BLaER1 (cell line): ENCODE results near the gene PTPRH.
"Not testable (repeated sequence)": the region's sequence is repeated elsewhere in the genome, so short reads cannot be mapped to it uniquely, and the experiment has no call there.

Source experiments
- H3K27ac ChIP-seq: shearing (Covaris generic); formaldehyde crosslinking; 2 replicates; pipeline ENCODE4 v1.8.1; 2022
- H3K27me3 ChIP-seq: shearing (Covaris generic); formaldehyde crosslinking; 2 replicates; pipeline ENCODE4 v1.8.1; 2022
- H3K36me3 ChIP-seq: shearing (Covaris generic); formaldehyde crosslinking; 2 replicates; pipeline ENCODE4 v1.8.1; 2022
- H3K4me1 ChIP-seq: shearing (Covaris generic); formaldehyde crosslinking; 2 replicates; pipeline ENCODE4 v1.8.1; 2022
- H3K4me2 ChIP-seq: shearing (Covaris generic); formaldehyde crosslinking; 2 replicates; pipeline ENCODE4 v1.8.1; 2022
- H3K4me3 ChIP-seq: shearing (Covaris generic); formaldehyde crosslinking; 2 replicates; pipeline ENCODE4 v1.8.1; 2022
- H3K9ac ChIP-seq: shearing (Covaris generic); formaldehyde crosslinking; 2 replicates; pipeline ENCODE4 v1.8.1; 2022
- H3K9me3 ChIP-seq: shearing (Covaris generic); formaldehyde crosslinking; 2 replicates; pipeline ENCODE4 v1.8.1; 2022
- H4K20me1 ChIP-seq: shearing (Covaris generic); formaldehyde crosslinking; 2 replicates; pipeline ENCODE4 v1.8.1; 2022
- Cebpa-rat ChIP-seq: shearing (Covaris generic); IDR thresholded peaks from 2 replicates; pipeline ENCODE4 v1.8.1; 2022

The PTPRH gene

DNA sequence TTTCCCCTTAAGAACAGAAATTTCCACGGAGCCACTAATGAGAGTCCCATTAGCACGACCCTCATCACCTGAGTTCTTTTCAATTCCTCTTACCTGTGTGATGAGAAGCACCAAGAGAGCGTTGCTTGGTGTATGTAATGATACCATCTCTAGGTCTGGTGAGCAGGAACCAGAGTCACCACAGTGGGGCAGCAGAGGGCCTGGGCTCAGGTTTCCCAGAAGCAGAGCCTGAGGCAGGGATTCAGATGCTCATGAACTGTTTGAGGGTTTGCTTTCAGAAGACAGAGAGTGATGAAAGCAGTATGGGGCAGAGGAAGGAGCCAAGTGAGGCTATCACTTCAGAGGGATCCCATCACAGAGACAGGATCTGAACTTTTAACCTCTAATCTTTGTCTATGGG is 3.1 kb upstream of the PTPRH start:
- no peak overlapping the region for H3K4me2 ChIP-seq
- H3K27me3 ChIP-seq, result 0 out of 2 replicates have a peak, but pooled peaks cover 4% of the 10 kb centered on the region
- no peak for TF ChIP-seq Cebpa-rat
- H4K20me1 ChIP-seq, result peaks cover 11% of the 10 kb centered on the region
- H3K36me3 ChIP-seq, result no peaks in the 10 kb centered on the region
- no peak overlapping the region for H3K27ac ChIP-seq
- H3K4me3 ChIP-seq, result no peak overlapping the region
- peaks cover 18% of the 10 kb centered on the region for H3K9me3 ChIP-seq
- H3K4me1 ChIP-seq, result peaks cover 14% of the 10 kb centered on the region
- no peak overlapping the region for H3K9ac ChIP-seq

DNA sequence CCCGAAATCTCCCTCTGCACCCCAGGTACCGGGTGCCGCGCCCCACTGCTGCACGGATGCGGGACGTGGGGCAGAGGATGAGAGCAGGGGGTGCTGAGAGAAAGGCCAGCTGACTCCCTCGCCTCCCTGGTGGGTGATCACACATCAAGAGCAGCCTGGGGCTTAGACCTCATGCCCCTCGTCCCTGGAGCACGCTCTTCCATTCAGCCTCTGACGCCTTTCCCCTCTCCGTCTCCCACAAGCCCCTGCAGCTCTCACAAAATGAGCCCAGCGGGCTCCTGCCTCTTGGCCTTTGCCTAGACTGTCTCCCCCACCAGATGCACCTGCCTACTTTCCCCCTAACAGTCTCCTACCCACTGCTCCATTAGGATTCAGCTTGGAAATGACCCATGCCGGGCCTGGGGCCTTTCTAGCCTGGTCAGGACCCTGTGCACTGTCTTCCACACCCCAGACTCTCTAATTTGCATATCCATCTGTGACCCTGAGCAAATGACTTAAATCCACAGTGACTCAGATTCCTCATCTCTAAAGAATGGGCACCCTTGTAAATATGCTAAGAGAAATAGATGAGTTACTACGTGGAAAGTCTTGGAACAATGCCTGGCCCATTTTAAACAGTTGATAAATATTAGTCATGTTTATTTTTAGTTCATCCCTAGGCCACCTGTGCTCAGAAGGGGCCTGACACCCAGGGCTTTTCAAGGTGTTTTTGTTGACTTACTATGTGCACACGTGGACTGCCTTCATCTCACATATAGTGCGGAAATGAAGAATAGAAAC is 582 bp upstream of the PTPRH start:
- Histone ChIP-seq H3K4me1 (peaks cover 7% of the 10 kb centered on the region), H3K27me3 (no peaks in the 10 kb centered on the region), H3K9me3 (peaks cover 18% of the 10 kb centered on the region), H3K9ac (no peak overlapping the region), H3K4me3 (no peak overlapping the region), H3K36me3 (no peaks in the 10 kb centered on the region), H3K4me2 (no peak overlapping the region), H4K20me1 (no peaks in the 10 kb centered on the region), H3K27ac (no peak overlapping the region)
- TF ChIP-seq Cebpa-rat, result no peak

DNA sequence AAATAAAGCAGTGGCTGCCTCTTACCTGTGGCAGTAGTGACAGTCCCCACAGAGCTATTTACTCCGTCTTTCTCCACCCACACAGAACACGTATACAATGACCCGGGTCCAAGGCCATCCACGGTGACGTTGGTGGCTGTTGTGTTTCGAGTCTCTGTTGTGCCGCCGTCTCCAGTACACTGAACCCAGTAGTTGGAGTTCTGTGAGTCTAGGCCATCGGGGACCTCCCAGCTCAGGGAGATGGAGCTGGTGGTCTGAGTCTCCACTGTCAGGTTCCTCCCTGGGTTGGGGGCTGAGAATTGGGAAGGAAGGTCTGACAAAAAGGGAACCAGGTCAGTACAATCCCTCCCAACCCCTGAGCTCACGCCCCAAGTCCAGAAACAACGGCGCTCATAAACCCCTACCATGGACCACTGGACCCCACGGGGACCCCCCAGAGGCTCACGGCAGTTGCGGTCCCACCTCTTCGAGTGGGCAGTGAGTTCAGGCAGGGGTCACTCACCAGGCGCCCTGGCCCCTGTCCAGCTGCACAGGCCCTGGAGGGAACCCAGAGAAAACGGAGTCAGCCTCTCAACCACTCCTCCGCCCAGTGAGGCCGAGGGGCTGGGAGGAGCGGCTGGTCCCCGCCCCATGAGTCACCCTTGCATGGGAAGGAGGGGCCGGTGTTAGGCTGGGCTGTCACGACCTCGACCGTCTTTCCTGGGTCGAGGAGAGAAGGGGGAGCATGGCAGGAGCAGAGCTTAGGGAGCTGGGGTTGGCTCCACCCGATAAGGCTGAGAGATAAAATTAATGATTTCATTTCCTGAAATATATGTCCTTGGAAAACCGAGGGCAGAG is 2.4 kb downstream of the PTPRH start:
- Histone ChIP-seq H3K9ac (no peak overlapping the region), H3K27me3 (no peaks in the 10 kb centered on the region), H3K4me1 (peaks cover 14% of the 10 kb centered on the region)

DNA sequence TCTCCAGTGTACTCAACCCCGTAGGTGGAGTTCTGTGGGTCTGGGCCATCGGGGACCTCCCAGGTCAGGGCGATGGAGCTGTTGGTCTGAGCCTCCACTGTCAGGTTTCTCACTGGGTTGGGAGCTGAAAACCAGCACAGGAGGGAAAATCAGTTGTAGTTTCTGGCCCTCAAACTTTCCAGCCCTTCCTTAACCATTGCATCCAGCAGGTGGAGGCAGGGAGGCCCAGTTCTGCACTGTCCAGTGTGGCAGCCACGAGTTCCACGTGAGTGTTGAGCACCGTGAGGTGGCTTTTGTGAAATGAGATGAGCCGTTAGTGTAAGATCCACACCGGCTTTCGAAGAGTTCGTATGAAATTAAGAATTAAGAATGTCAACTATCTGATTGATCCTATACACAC is 7.1 kb downstream of the PTPRH start:
- H3K4me1 ChIP-seq, result peaks cover 13% of the 10 kb centered on the region
- H3K27ac ChIP-seq, H3K4me3 ChIP-seq, H3K27me3 ChIP-seq, H3K9me3 ChIP-seq, H3K36me3 ChIP-seq, H3K4me2 ChIP-seq, H4K20me1 ChIP-seq, H3K9ac ChIP-seq: not testable (repeated sequence)

More for the DNA sequence above, 2.4 kb downstream of the PTPRH start:
- no peak overlapping the region for H3K4me3 ChIP-seq
- no peaks in the 10 kb centered on the region for H4K20me1 ChIP-seq
- H3K9me3 ChIP-seq, result no peaks in the 10 kb centered on the region
- no peaks in the 10 kb centered on the region for H3K36me3 ChIP-seq
- peak overlapping the region; percentile 53 for H3K4me2 ChIP-seq
- TF ChIP-seq Cebpa-rat, result no peak
- H3K27ac ChIP-seq, result no peak overlapping the region

DNA sequence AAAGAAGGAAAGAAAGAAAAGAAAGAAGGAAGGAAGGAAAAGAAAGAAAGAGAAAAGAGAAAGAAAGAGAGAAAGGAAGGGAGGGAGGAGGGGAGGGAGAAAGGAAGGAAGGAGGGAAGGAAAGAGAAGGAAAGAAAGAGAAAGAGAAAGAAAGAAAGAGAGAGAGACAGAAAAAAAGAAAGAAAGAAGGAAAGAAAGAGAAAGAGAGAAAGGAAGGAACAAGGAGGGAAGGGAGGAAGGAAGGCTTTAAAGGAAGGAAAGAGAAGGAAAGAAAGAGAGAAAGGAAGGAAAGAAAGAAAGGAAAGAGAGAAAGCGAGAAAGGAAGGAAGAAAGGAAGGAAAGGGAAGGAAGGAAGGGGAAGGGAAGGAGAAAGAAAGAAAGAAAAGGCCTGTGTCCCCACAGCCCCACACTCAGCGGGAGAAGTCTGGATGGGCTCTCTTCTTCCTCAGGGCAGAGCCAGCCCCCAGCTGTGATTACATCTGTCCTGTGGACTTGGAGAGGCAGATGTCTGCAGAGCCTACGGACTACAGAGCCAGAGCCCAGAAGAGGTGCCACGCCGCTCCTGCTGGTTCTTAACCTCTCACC is 9.6 kb downstream of the PTPRH start:
- H3K27me3 ChIP-seq, result no peaks in the 10 kb centered on the region
- H3K9ac ChIP-seq, result no peak overlapping the region
- no peak overlapping the region for H3K4me3 ChIP-seq
- no peaks in the 10 kb centered on the region for H3K9me3 ChIP-seq
- no peak for TF ChIP-seq Cebpa-rat
- no peaks in the 10 kb centered on the region for H4K20me1 ChIP-seq
- H3K36me3 ChIP-seq, result no peaks in the 10 kb centered on the region
- H3K4me1 ChIP-seq, result peaks cover 8% of the 10 kb centered on the region; the same call in 1 of the 2 replicates
- no peak overlapping the region for H3K27ac ChIP-seq
- no peak overlapping the region for H3K4me2 ChIP-seq

DNA sequence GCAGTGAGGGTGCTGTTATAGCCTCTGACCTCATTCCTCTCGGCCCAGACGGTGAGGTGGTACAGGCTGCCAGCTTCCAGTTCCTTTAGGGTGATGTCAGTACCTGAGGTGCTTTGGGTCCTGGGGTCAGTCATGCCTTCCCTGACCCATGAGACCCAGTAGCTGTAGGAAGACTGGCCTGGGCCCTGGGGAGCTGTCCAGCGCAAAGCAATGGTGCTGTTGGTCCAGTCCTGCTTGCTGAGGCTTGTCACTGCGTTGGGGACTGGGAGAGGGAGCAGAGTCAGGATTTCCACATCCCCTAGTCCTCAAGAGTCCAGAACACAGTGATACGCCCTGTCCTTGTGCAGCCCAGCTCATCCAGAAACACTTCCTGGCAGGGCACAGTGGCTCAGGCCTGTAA is 10.7 kb downstream of the PTPRH start:
- H4K20me1 ChIP-seq, result no peaks in the 10 kb centered on the region
- TF ChIP-seq Cebpa-rat, result no peak
- no peak overlapping the region for H3K4me2 ChIP-seq
- H3K36me3 ChIP-seq, result no peaks in the 10 kb centered on the region
- H3K4me3 ChIP-seq, result no peak overlapping the region
- no peaks in the 10 kb centered on the region for H3K27me3 ChIP-seq
- no peak overlapping the region for H3K9ac ChIP-seq
- H3K4me1 ChIP-seq, result peaks cover 7% of the 10 kb centered on the region; the same call in 1 of the 2 replicates
- H3K27ac ChIP-seq, result no peak overlapping the region
- no peaks in the 10 kb centered on the region for H3K9me3 ChIP-seq

DNA sequence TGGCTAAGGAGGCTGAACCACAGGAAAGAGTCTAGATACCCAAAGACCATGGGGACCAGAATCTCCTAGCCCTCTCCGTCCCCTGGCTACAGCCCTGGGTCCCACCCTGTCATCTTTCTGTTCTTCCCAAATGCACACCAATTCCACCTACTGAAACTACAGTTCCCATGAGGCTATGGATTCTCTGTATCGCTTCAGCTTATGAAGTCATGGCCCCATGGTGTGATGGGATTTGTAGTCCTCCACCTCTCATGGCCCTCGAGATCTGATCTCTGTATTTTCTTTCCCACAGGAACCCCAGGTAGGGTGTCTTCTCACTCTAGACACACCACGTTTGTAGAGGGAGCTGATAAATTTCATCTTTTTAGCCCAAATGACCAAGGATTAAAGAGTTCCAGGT is 11.8 kb downstream of the PTPRH start:
- no peak overlapping the region for H3K9ac ChIP-seq
- H3K27ac ChIP-seq, result no peak overlapping the region
- TF ChIP-seq Cebpa-rat, result no peak

DNA sequence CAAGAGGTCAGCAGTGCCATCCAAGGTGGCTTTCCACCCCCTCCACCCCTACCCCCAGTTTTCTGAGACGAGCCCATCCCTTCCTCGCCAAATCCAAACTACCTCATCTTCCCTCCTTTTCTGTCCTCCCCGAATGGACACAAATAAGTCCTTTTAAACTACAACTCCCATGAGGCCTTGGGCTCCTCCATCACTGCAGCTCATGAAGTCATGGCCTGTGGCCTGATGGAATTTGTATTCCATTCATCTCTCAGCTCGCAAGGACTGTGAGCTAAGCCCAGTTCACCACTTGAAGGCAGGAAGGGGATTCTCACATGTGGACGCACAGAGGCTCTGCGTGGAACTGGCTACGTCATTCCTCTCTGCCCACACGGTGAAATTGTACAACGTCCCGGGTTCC is 12.5 kb downstream of the PTPRH start:
- Histone ChIP-seq H3K36me3 (no peaks in the 10 kb centered on the region), H3K4me1 (no peaks in the 10 kb centered on the region), H3K9me3 (no peaks in the 10 kb centered on the region), H3K27me3 (no peaks in the 10 kb centered on the region), H3K9ac (no peak overlapping the region), H3K4me3 (no peak overlapping the region), H3K4me2 (no peak overlapping the region), H3K27ac (no peak overlapping the region), H4K20me1 (no peaks in the 10 kb centered on the region)
- no peak for TF ChIP-seq Cebpa-rat

More for the DNA sequence above, 11.8 kb downstream of the PTPRH start:
- H3K4me3 ChIP-seq, result no peak overlapping the region
- no peaks in the 10 kb centered on the region for H3K27me3 ChIP-seq
- no peaks in the 10 kb centered on the region for H3K9me3 ChIP-seq
- no peaks in the 10 kb centered on the region for H3K4me1 ChIP-seq
- no peaks in the 10 kb centered on the region for H3K36me3 ChIP-seq
- no peak overlapping the region for H3K4me2 ChIP-seq
- no peaks in the 10 kb centered on the region for H4K20me1 ChIP-seq

DNA sequence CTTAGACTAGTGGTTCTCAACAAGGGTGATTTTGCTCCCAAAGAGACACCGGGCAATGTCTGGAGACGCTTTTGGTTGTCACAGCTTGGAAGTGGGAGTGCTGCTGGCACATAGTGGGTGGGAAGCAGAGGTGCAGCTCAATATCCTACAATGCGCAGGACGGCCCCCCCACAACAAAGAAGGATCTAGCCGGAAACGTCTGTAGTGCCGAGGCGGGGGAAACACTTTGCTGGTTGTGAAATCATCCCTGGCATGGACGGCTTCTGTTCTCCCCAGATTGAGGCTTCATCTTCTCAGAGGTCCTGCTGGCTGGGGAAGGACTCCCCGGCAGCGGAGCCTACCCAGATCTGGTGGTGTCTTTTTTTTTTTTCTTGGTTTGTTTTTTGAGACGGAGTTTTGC is 15.8 kb downstream of the PTPRH start:
- H3K4me2 ChIP-seq, result no peak overlapping the region
- H3K9me3 ChIP-seq, result no peaks in the 10 kb centered on the region
- no peak overlapping the region for H3K4me3 ChIP-seq
- H3K27ac ChIP-seq, result no peak overlapping the region
- no peaks in the 10 kb centered on the region for H3K27me3 ChIP-seq
- no peak for TF ChIP-seq Cebpa-rat
- H3K36me3 ChIP-seq, result no peaks in the 10 kb centered on the region
- peaks cover 6% of the 10 kb centered on the region for H3K4me1 ChIP-seq
- no peak overlapping the region for H3K9ac ChIP-seq
- H4K20me1 ChIP-seq, result no peaks in the 10 kb centered on the region

DNA sequence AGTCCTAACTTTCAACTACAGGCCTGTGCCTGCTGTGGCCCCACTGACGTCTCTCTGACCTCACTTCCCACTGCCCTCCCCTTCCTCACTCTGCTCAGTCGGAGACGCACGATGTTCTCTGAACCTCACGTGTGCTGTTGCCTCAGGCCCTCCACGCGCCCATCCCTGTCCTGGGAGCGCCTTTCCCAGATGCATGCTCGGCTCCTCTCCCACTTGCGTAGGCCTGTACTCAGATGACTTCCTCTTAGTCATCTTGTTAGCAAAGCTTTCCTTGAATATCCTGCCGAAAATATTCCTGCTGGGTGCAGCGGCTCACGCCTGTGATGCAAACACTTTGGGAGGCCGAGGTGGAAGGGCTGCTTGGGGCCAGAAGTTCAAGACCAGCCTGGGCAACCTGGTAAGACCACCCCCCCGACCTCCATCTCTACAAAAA is 19.9 kb downstream of the PTPRH start:
- Histone ChIP-seq H3K4me3 (no peak overlapping the region), H3K4me2 (no peak overlapping the region), H3K27ac (no peak overlapping the region), H3K4me1 (peaks cover 17% of the 10 kb centered on the region), H4K20me1 (no peaks in the 10 kb centered on the region), H3K9ac (no peak overlapping the region), H3K27me3 (no peaks in the 10 kb centered on the region), H3K9me3 (no peaks in the 10 kb centered on the region), H3K36me3 (no peaks in the 10 kb centered on the region)
- no peak for TF ChIP-seq Cebpa-rat
